Stimulated activated naive B cell treated with anti-CD40 and anti-IgM and Interleukin-4, amounts not matched to agents 10 μg/mL and 1 μg/mL and 100 μg/mL, for 72 hours (primary cell): ENCODE results near the gene MAEA.
"Not testable (repeated sequence)": the region's sequence is repeated elsewhere in the genome, so short reads cannot be mapped to it uniquely, and the experiment has no call there.

Experiments used
- ATAC-seq, 2 donors: fragments of 150-1000 bp; cut with Tn5 transposase; replicated peaks; 2 replicates each; pipeline ENCODE4 v1.10.0; 2021; ENCODE audit warnings: moderate library complexity in 1 of 2
- DNase-seq: peaks from one replicate; pipeline ENCODE4 v3.0.0; 2021
- H3K27ac Mint-ChIP-seq: one replicate; pipeline ENCODE4 v1.8.0; 2022; ENCODE audit warnings: mild to moderate bottlenecking, mixed read lengths
- H3K27me3 Mint-ChIP-seq, 2 donors: one replicate each; pipeline ENCODE4 v1.8.0; 2022; ENCODE audit warnings: mixed read lengths in 2 of 2
- H3K36me3 Mint-ChIP-seq, 2 donors: one replicate each; pipeline ENCODE4 v1.8.0; 2022; ENCODE audit warnings: mixed read lengths in 2 of 2, mild to moderate bottlenecking in 1 of 2
- H3K4me1 Mint-ChIP-seq, 2 donors: one replicate each; pipeline ENCODE4 v1.8.0; 2022; ENCODE audit warnings: mixed read lengths in 2 of 2, mild to moderate bottlenecking in 1 of 2
- H3K4me3 Mint-ChIP-seq, 2 donors: one replicate each; pipeline ENCODE4 v1.8.0; 2022; ENCODE audit warnings: mild to moderate bottlenecking in 2 of 2, mixed read lengths in 2 of 2, moderate library complexity in 1 of 2
- H3K9me3 Mint-ChIP-seq, 2 donors: one replicate each; pipeline ENCODE4 v1.8.0; 2022; ENCODE audit warnings: mixed read lengths in 2 of 2, mild to moderate bottlenecking in 1 of 2

The MAEA gene

GRCh38 chr4:1323635-1324442 lies 34.1 kb downstream of the MAEA start:
- no peaks in the 10 kb centered on the region for H3K27me3 Mint-ChIP-seq
- no peak for DNase-seq
- no peaks in the 10 kb centered on the region for H3K9me3 Mint-ChIP-seq
- no peak overlapping the region for H3K4me3 Mint-ChIP-seq
- no peak overlapping the region for H3K27ac Mint-ChIP-seq
- H3K36me3 Mint-ChIP-seq, result peaks cover 10 to 30% of the 10 kb centered on the region in 2 donors
- no peaks in the 10 kb centered on the region for H3K4me1 Mint-ChIP-seq
- no peak for ATAC-seq

GRCh38 chr4:1324443-1325175 lies 34.9 kb downstream of the MAEA start:
- not testable (repeated sequence) for H3K4me1 Mint-ChIP-seq, H3K27me3 Mint-ChIP-seq, ATAC-seq, DNase-seq, H3K9me3 Mint-ChIP-seq, H3K27ac Mint-ChIP-seq, H3K4me3 Mint-ChIP-seq
- H3K36me3 Mint-ChIP-seq, result peaks cover 14 to 33% of the 10 kb centered on the region in 2 donors

GRCh38 chr4:1325176-1325480 lies 35.4 kb downstream of the MAEA start:
- no peaks in the 10 kb centered on the region for H3K9me3 Mint-ChIP-seq
- peaks cover 18 to 35% of the 10 kb centered on the region in 2 donors for H3K36me3 Mint-ChIP-seq
- peaks cover 0 to 1% of the 10 kb centered on the region in 2 donors for H3K4me1 Mint-ChIP-seq
- H3K27me3 Mint-ChIP-seq, result no peaks in the 10 kb centered on the region
- no peak overlapping the region for H3K4me3 Mint-ChIP-seq
- no peak overlapping the region for H3K27ac Mint-ChIP-seq
- no peak for ATAC-seq
- no peak for DNase-seq

- ATAC-seq, result no peak
Measured at GRCh38 chr4:1325681-1326635, 36.3 kb downstream of the MAEA start.

GRCh38 chr4:1326751-1327525 lies 37.2 kb downstream of the MAEA start:
- Mint-ChIP-seq H3K4me1 (peaks cover 6 to 7% of the 10 kb centered on the region in 2 donors), H3K4me3 (no peak overlapping the region), H3K9me3 (no peaks in the 10 kb centered on the region), H3K27ac (no peak overlapping the region), H3K27me3 (no peaks in the 10 kb centered on the region), H3K36me3 (peaks cover 21 to 39% of the 10 kb centered on the region in 2 donors)
- no peak for DNase-seq
- ATAC-seq, result no peak

More at GRCh38 chr4:1325681-1326635, 36.3 kb downstream of the MAEA start:
- no peak for DNase-seq
- Mint-ChIP-seq H3K4me3 (no peak overlapping the region), H3K4me1 (peaks cover 1 to 7% of the 10 kb centered on the region in 2 donors), H3K36me3 (peaks cover 22 to 37% of the 10 kb centered on the region in 2 donors), H3K9me3 (no peaks in the 10 kb centered on the region), H3K27me3 (no peaks in the 10 kb centered on the region), H3K27ac (no peak overlapping the region)

- no peaks in the 10 kb centered on the region for H3K27me3 Mint-ChIP-seq
- no peak overlapping the region for H3K27ac Mint-ChIP-seq
- no peak for DNase-seq
- H3K4me3 Mint-ChIP-seq, result no peak overlapping the region
- peaks cover 6 to 7% of the 10 kb centered on the region in 2 donors for H3K4me1 Mint-ChIP-seq
- peaks cover 21 to 36% of the 10 kb centered on the region in 2 donors for H3K36me3 Mint-ChIP-seq
- no peaks in the 10 kb centered on the region for H3K9me3 Mint-ChIP-seq
- ATAC-seq, result no peak
Measured at GRCh38 chr4:1327526-1328266, 38.0 kb downstream of the MAEA start.

- Mint-ChIP-seq H3K27me3 (no peaks in the 10 kb centered on the region), H3K4me1 (peaks cover 6 to 7% of the 10 kb centered on the region in 2 donors), H3K4me3 (no peak overlapping the region), H3K36me3 (peaks cover 22 to 35% of the 10 kb centered on the region in 2 donors), H3K27ac (no peak overlapping the region), H3K9me3 (no peaks in the 10 kb centered on the region)
- no peak for DNase-seq
- ATAC-seq, result no peak
Measured at GRCh38 chr4:1328267-1329155, 38.8 kb downstream of the MAEA start.

- Mint-ChIP-seq H3K27me3 (no peaks in the 10 kb centered on the region), H3K9me3 (no peaks in the 10 kb centered on the region), H3K4me1 (peaks cover 6 to 7% of the 10 kb centered on the region in 2 donors), H3K27ac (no peak overlapping the region), H3K36me3 (peaks cover 27 to 40% of the 10 kb centered on the region in 2 donors), H3K4me3 (no peak overlapping the region)
- no peak for ATAC-seq
- no peak for DNase-seq
Measured at GRCh38 chr4:1329408-1330371, 40.0 kb downstream of the MAEA start.

- DNase-seq, result no peak
- peaks cover 6 to 7% of the 10 kb centered on the region in 2 donors for H3K4me1 Mint-ChIP-seq
- peaks cover 30 to 42% of the 10 kb centered on the region in 2 donors for H3K36me3 Mint-ChIP-seq
- H3K27ac Mint-ChIP-seq, result peak overlapping the region; percentile 48
- no peak for ATAC-seq
- H3K4me3 Mint-ChIP-seq, result peak overlapping the region; percentile 41 to 55
- H3K9me3 Mint-ChIP-seq, result no peaks in the 10 kb centered on the region
- H3K27me3 Mint-ChIP-seq, result no peaks in the 10 kb centered on the region
Measured at GRCh38 chr4:1330761-1331590, 41.3 kb downstream of the MAEA start.

- Mint-ChIP-seq H3K4me1 (peaks cover 6 to 7% of the 10 kb centered on the region in 2 donors), H3K27ac (peak overlapping the region; percentile 57), H3K4me3 (peak overlapping the region; percentile 41 to 55), H3K9me3 (no peaks in the 10 kb centered on the region), H3K27me3 (no peaks in the 10 kb centered on the region), H3K36me3 (peaks cover 37 to 49% of the 10 kb centered on the region in 2 donors)
- ATAC-seq (no peak), DNase-seq (no peak)
Measured at GRCh38 chr4:1331591-1332353, 42.1 kb downstream of the MAEA start.
